RWPE2 (cell line): ENCODE results near the gene HNRNPM.

Experiments used
- ATAC-seq: fragments of 200-7000 bp; cut with Tn5 transposase; 3 replicates; pipeline ENCODE4 v1.9.1; 2021; ENCODE audit warnings: low read depth
- DNase-seq: peaks from one replicate; pipeline ENCODE4 v3.0.0-alpha.2; 2020; ENCODE audit warnings: low spot score
- H3K27ac ChIP-seq: fragments of 450-650 bp; 2 replicates; pipeline ENCODE4 v1.5.1; 2017; ENCODE audit warnings: mild to moderate bottlenecking; ENCODE audit not compliant: poor library complexity, severe bottlenecking
- H3K27me3 ChIP-seq: fragments of 250-450 bp; sonication (Bioruptor Pico); 2 replicates; pipeline ENCODE4 v1.5.1; 2021; ENCODE audit warnings: mild to moderate bottlenecking, moderate library complexity; ENCODE audit not compliant: insufficient read depth, poor library complexity, severe bottlenecking
- H3K36me3 ChIP-seq: fragments of 250-450 bp; sonication (Bioruptor Pico); 2 replicates; pipeline ENCODE4 v1.5.1; 2020; ENCODE audit warnings: low read depth, mild to moderate bottlenecking, moderate library complexity
- H3K4me1 ChIP-seq: fragments of 250-450 bp; sonication (Bioruptor Pico); 2 replicates; pipeline ENCODE4 v1.5.1; 2021; ENCODE audit warnings: mild to moderate bottlenecking, moderate library complexity; ENCODE audit not compliant: insufficient read depth, poor library complexity, severe bottlenecking
- H3K4me3 ChIP-seq: fragments of 250-450 bp; sonication (Bioruptor Pico); 2 replicates; pipeline ENCODE4 v1.5.1; 2021; ENCODE audit warnings: mild to moderate bottlenecking, moderate library complexity; ENCODE audit not compliant: severe bottlenecking
- H3K9me3 ChIP-seq: fragments of 250-450 bp; sonication (Bioruptor Pico); 2 replicates; pipeline ENCODE4 v1.5.1; 2021; ENCODE audit warnings: mild to moderate bottlenecking, moderate library complexity; ENCODE audit not compliant: severe bottlenecking
- CTCF ChIP-seq: fragments of 450-650 bp; IDR thresholded peaks from one replicate; pipeline ENCODE4 v1.5.1; 2017; ENCODE audit warnings: mild to moderate bottlenecking, moderate library complexity; ENCODE audit not compliant: poor library complexity, severe bottlenecking

HNRNPM gene

GRCh38 chr19:8515317-8515716 is 70.5 kb downstream of the HNRNPM start:
- no peak for ATAC-seq

GRCh38 chr19:8517551-8518442 is 73.0 kb downstream of the HNRNPM start:
- DNase-seq (no peak), ATAC-seq (no peak)
- no peak for TF ChIP-seq CTCF
- no peaks in the 10 kb centered on the region for H3K9me3 ChIP-seq
- no peak overlapping the region for H3K4me3 ChIP-seq
- H3K36me3 ChIP-seq, result no peaks in the 10 kb centered on the region
- H3K4me1 ChIP-seq, result peaks cover 3% of the 10 kb centered on the region
- no peak overlapping the region for H3K27ac ChIP-seq
- H3K27me3 ChIP-seq, result no peaks in the 10 kb centered on the region

More at GRCh38 chr19:8515317-8515716, 70.5 kb downstream of the HNRNPM start:
- H3K27ac ChIP-seq, result no peak overlapping the region
- no peak for DNase-seq
- no peak overlapping the region for H3K4me3 ChIP-seq
- peaks cover 4% of the 10 kb centered on the region; the same call in 1 of the 2 replicates for H3K36me3 ChIP-seq
- no peak for TF ChIP-seq CTCF
- H3K27me3 ChIP-seq, result no peaks in the 10 kb centered on the region
- H3K9me3 ChIP-seq, result no peaks in the 10 kb centered on the region
- peaks cover 4% of the 10 kb centered on the region for H3K4me1 ChIP-seq

- no peak overlapping the region for H3K27ac ChIP-seq
- H3K4me3 ChIP-seq, result no peak overlapping the region
- no peak for TF ChIP-seq CTCF
- ATAC-seq, result no peak
- no peak for DNase-seq
- H3K36me3 ChIP-seq, result no peaks in the 10 kb centered on the region
- no peaks in the 10 kb centered on the region for H3K9me3 ChIP-seq
- no peaks in the 10 kb centered on the region for H3K4me1 ChIP-seq
- no peaks in the 10 kb centered on the region for H3K27me3 ChIP-seq
Measured at GRCh38 chr19:8518536-8518935, 73.8 kb downstream of the HNRNPM start.

GRCh38 chr19:8519388-8519787 is 74.6 kb downstream of the HNRNPM start:
- Histone ChIP-seq H3K4me1 (no peaks in the 10 kb centered on the region), H3K27me3 (no peaks in the 10 kb centered on the region), H3K36me3 (no peaks in the 10 kb centered on the region), H3K9me3 (no peaks in the 10 kb centered on the region), H3K4me3 (no peak overlapping the region), H3K27ac (no peak overlapping the region)
- ATAC-seq (no peak), DNase-seq (no peak)
- no peak for TF ChIP-seq CTCF

GRCh38 chr19:8525401-8525684 is 80.6 kb downstream of the HNRNPM start:
- H3K36me3 ChIP-seq, result no peaks in the 10 kb centered on the region
- H3K4me1 ChIP-seq, result no peaks in the 10 kb centered on the region
- H3K27ac ChIP-seq, result peak overlapping the region; percentile 21
- H3K27me3 ChIP-seq, result no peaks in the 10 kb centered on the region
- H3K9me3 ChIP-seq, result no peaks in the 10 kb centered on the region
- TF ChIP-seq CTCF, result peak; percentile 24
- peak overlapping the region; percentile 31 for H3K4me3 ChIP-seq
- ATAC-seq, result no peak
- no peak for DNase-seq
